ENCODE results near the gene RBP2.

RBP2 gene

DNA sequence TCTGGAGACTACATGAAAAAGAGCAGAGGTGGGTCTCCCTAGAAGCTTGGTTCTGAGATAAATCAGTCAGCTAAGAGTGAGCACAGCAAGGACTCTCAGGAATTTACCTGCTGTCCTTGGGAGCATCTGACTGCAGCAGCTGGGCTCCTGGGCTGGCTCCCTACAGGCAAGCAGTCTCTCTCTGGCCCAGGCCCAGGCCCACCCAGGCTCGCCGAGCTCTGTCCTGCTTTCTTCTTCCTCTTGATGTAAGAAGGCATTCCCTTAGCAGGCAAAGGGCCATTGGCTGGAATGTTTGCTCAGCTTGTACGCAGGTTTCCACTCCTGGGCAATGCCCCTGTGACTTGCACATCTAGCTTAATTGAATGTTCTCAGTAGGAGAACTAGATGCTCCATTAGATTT is 4.3 kb upstream of the RBP2 start:
- DNase-seq: no peak

DNA sequence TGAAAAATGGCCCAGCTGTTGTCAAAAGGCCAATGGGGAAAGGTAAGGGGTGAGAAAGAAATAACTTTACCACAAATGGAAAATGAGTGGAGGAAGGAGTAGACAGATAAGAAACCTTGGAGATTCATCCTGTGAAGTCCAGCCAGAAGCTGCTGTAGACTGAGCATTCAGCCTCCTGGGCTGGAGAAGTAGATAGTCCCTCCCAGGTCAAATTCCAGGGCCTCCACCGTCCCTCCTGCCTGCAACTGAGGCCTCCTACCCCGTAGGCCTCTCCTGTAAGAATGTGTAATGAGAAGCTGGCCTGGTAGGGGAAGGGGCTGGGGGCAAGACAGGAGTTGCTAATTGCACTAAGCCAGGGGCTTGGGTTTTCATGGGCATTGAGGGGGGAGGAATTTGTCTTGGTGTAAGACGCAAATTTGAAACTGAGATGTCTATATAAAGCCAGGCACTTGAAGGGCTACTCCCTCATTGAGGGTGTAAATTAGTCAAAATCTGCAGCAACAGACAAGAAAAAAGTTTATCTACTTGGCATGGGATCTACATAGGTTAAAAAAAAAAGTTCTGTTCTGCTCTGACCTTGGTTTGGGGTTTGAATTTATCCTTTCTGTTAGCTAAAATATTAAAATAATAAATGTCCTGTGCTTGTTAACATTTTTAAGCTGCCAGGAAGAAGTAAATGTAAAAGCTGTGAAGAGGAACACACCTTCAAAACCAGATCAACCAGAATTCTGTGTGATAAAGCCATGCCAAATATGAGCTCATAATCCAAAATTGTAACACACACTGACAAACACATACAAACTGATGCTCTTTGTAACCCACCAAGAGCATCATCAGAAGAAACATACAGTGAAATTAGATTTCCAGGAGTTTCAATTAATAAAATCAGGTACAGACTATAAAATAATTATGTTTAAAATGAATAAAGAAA is 1.7 kb upstream of the RBP2 start:
- DNase-seq: no peak

DNA sequence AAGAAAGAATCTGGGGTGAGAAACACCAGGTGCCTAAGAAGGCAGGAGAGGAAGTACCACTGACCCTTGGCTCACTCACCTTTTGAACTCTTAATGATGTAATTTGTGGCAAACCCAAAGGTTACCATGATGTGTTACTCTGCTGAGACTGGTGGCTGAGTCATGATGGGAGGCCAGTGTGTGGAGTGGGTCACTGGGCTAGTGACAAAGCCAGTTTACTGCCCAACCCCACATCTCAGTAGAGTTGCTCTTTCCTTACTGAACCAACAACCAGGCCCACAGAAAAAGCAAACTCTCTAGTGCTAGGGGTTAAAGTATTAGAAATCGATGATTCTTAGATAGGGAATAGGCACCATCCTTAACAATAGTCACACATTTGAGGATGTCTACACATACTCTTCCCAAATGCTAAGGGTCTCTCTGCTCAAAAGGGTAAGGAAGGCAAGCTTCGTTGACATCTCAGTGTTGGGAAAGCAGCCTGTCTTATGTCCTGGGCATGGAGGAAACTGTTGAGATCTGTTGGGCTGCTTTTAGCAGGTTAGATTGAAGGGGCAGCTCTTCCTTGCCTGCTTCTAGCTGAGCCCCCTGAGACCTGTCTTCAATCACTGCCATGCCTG is 3.1 kb downstream of the RBP2 start:
- no peak for DNase-seq

DNA sequence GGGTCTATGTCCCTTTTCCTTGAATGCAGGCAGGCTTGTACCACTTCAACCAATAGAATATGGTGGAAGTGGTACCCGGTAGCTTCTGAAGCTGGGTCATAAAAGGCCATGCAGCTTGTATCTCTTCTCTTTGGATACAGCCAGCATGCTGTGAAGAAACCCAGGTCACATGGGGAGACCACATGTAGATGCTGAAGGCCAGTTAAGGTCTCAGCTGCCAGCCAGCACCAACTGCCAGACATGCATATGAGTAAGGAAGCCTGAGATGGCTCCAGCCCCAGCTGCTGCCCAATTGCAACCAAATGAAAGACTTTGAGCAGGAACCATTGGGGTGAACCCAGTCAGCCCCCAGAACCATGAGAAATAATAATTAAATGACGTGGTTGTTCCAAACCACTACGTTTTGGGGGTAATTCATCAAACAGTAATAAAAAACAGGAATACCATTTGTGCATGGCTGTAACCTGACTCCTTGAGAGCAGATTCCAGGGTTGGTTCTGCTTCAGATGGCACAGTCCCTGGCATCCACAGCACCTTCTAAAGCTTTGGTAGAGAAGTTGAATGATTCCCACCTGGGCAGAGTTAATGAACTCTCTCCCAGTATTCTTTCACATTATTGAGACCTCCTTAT is 3.8 kb downstream of the RBP2 start:
- DNase-seq: no peak

DNA sequence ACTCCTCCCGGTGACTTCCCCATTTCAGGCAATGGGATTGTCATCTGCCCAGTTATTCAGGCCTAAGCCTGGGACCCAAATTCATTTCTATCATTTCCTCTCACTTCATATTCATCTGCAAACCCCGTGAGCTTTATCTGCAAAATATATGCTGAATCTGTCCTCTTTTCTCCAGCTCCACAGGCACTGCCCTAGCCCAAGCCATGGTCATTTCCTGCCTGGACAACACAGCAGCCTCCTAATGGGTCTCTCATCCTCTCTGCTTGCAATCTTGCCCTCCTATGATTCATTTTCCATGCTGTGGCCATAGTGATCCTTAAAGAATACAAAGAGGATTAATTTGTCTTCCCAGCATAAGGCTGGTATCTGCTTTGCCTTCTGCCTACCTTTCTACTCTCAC is 6.1 kb downstream of the RBP2 start:
- DNase-seq: no peak

DNA sequence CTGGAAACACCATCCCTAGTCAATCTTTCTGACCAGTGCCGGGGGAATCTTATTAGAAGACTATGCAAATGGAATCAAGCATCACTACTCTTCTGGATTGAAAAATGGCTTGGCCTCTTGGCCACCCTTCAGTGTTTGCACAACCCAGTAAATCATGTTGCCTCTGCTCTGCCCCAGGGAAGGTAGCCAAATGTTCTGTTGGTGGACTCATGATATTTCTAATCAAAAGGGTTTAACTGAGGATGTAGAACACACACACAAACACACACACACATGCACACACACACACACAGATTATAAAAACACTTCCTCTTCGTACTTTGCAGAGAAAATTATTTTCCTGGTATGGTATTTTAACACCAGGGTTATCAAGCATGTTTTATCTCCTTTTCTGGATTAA is 7.9 kb downstream of the RBP2 start:
- peak; percentile 41 for DNase-seq

DNA sequence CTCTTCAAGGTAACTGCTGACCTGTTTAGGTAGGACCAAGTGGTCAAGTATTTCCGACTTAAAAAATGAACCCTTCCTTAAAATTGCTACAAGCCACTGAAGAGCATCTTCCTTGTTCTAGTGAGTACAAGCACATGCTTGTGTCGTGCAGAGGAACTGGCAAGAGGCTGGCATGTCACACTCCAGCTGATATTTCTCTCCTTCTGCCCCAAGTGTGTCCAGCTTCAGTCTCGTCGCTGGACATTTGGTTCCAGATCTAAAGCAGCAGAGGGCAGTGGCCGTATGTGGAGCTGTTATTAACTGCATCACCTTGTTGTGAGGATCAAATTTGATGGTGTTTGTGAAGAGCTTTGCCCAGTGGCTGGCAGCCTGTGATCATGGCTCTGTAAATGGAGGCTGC is 10.0 kb downstream of the RBP2 start:
- no peak for DNase-seq

DNA sequence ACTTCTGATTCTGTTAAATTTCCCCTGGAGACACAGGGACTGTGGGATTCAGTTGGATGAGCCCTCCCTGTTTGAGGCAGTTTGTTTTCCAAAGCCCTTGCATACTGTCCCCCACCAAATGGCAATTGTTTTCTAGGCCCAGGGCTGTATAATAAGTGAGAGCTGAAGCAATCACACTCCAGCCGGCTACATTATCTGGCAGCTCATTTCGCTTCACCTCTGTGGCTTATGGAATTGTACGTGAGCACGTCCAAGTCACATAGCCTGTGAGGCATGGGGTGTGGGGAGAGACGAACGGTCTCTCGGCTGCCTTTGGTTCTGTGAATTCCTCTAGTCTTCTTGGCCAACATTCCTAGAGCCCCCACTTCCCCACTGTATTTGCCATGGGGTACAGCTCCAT is 10.7 kb downstream of the RBP2 start:
- no peak for DNase-seq

DNA sequence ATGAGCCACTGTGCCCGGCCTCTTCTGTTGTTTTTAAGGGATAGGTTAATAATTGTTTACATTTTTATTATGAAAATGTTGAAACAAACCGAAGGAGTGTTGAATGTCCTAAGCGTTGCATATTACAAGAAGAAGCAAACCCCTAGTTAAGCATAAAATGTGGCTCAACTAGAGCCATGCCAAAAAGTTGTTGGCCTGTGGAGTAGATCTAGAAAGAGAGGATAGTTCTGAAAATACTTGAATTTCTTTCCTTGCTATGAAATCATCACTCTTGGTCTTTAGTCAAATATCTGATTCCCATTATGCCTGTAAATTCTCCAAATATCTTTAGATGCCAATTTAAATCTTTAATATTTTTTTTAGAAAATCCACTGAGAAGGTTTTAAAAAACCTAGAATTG is 12.8 kb downstream of the RBP2 start:
- no peak for DNase-seq

DNA sequence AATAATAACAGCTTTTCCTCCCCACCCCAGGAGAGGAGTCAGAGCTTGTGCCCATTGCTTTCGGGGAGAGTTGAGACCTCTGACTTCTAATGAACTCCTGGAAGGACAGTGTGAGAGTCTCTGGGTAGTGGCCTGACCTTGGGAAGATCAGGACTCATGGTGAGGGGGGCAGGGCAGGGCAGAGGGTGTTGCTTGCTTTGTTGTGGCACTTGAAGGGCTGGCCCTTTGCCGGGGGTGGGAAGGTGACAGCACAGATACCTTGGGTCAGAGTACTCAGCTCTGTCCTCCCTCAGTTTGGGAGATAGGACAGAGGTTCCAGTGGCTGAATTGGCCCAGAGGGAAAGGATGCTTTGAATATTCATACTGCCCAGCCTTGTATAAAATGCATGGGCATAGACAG is 15.8 kb downstream of the RBP2 start:
- no peak for DNase-seq

DNA sequence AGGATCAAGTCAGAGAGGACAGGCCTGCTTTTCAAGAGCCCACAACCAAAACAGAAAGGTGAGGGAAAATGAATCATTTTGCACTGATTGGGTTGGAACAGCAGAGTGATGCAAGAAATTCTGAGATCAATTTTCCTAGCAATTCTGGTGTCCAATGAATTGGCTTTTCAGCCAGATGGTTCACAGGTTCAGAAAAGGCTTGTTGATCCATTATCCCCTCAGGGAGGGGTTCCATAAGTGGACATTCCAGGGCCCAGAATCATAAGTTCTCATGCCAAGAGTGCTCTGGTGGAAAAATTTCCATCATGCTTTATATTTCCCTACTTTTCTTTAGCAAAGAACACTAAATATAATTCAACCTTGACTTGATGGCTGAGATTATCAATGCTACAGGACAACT is 16.2 kb downstream of the RBP2 start:
- DNase-seq: no peak

DNA sequence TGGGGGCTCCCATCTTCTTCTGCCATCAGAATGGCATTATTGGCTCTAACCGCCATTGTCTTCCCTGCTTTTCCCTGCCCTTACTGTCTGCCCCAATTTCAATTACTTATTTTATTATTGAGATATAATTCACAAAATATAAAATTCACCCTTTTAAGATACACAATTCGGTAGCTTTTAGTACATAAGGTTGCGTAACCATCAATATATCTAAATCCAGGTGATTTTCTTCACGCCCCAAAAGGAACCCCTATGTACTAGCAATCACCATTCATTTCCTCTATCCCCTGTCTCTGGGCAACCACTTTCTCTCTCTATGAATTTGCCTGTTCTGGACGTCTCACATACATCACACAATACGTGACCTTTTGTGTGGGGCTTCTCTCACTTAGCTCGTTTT is 18.0 kb downstream of the RBP2 start:
- DNase-seq: no peak

DNA sequence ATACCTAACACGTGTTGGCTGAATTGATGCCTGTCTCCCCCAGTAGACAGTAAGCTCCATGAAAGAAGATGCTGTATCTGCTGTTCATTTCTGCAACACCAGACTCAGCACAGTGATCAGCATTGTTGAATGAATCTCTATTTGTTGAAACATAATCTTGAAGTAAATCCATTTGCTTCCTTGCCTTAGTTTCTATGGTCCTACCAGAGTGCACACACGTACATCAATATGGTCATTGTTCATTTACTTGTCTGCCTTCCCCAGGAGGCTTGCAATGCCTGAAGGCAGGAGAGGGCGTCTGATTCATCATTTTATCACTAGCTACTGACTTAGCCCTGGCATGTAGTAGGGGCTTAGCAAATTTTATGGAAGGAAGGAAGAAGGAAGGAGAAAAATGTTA is 19.2 kb downstream of the RBP2 start:
- DNase-seq: no peak

DNA sequence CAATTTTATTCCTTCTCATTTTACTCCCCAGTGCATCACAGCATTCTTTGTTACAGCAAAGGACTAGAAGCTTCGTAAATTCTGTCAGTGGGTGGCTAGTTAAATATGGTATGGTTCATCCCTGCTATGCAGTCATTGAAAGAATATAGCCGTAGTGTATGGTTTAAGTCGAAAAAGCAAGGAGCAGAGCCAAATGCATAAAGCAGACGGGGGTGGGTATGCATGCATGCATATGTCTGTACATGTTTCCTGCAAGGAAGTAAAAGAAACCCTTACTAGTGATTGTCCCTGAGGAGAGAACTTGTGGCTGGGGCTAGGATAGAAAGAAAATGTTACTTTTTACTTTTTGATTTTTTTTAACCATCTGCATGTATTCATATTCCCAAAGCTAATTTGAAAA is 19.9 kb downstream of the RBP2 start:
- no peak for DNase-seq

DNA sequence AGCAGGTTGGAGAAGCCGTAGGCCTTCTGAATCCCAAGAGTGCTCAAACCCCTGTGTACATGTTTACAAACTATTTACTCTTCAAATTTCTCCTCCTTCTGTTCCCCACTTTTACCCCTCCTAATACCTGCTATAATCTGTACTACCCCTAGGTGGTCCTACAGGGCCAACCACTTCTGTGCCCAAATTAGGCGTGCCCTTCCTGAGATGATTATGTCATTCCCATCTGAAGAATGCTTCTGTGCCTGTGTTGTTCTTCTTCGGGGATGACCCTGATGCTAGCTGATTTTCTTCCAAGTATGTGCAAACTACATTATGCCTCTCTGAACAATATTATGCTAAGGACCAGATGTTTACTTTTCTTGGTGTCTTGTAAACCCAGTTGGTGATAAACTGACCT is 20.5 kb downstream of the RBP2 start:
- DNase-seq: peak; percentile 50

DNA sequence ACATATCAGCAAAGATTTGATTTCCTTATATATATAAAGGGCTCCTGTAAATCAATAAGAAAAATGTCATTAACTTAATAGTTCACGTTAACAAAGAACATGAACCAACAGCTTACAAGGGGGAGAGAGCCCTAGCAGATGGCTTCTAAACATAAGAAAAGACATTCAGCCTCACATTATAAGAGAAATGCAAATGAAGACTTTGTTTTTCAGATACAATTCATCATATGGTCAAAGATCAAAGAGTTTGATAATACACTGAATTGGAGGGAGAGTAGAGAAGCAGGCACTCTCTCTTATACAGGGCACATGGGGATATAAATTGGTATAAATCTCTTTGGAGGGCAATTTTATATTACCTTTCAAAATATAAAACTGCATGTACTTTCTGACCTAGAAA is 21.1 kb downstream of the RBP2 start:
- DNase-seq: no peak

DNA sequence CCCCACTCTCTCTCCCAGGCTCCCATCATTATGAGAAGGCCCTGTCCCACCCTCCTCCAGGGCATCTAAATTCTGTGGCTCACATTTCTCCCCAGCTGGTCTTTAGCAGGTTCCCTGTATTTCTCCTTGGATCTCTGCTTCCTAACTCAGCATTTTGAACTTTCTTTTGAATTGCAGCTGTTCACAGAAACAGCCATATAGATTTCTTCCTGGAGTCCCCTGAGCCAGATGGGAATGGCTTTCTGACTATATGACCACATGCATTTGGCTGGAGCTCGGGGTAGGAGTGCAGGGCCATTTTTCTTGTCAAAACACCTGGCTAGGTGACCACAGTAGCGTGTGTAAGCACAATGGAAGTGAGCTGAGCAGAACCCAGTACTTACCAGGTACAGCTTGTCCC is 22.0 kb downstream of the RBP2 start:
- no peak for DNase-seq

DNA sequence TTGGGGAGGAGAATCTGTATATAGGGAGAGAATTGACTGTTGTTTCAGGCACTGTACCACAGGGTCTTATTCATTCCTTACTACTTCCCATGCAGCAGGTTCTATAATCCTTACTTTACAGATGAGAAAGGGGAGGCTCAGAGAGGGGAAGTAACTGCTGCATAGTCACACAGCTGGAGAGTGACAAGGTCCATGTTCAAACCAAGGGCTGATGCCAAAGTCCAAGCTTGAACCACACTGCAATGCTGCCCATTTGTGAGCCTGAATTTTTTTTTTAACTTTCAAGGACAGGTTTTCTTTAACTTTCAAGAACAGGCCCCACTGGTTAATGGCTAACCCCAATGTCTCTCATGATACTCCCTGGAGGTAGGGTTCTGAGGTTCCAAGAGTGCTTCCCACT is 26.2 kb downstream of the RBP2 start:
- no peak for DNase-seq

DNA sequence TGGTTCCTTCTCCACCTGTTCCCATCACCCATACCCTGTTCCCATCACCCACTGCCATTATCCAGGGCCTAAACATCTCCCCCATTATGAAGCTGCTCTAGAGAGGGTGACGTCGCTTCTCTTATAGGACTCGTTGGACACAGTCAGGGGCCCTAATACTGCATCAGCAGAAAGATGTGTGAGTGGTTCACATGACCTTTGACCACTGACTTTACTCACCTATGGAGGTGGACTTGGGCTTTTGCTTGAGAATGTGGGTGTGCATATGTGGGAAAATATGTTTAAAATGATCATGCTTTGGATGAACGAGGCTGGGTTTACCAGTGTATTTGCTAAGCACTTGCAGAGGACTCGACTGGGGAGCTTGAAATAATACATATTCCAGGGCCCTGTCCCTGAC is 26.8 kb downstream of the RBP2 start:
- no peak for DNase-seq

DNA sequence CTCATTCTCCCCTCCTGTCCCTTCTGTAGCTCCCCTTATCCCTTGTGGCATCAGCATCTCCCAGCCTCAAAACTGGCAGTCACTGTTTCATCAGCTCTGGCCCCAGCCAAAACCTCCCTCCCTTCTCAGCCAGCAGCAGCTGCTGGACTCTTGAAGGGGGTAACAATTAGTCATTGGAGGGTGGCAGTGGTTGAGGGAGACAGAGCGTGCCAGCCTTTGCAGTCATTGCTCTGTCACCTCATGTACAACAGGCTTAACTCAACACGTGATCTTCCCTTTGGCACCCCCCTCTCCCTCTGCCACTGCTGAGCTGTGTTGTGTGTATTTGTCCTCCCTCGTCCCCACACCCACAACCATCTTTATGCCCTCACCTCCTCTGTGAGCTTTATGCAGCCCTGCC is 28.2 kb downstream of the RBP2 start:
- peak; percentile 46 for DNase-seq

DNA sequence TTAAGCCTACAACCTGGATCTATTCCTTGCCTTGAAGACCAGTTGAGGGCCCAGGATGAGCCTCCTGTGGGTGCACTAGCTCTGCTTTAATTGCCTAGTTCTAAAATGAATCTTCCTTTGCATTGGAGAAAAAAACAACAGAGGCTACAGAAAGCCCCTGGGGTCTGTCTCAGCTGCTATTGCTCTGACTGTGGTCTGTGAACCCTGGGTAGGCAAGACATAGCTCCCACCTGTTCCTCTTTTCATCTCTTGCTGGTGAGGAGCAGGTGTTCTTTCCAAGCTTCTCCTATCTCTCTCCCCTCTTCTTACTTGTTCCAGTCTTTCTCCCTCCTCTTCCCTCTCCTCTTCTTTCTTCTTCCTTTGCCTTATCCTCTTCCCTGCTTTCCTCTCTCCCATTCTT is 28.8 kb downstream of the RBP2 start:
- DNase-seq: no peak

DNA sequence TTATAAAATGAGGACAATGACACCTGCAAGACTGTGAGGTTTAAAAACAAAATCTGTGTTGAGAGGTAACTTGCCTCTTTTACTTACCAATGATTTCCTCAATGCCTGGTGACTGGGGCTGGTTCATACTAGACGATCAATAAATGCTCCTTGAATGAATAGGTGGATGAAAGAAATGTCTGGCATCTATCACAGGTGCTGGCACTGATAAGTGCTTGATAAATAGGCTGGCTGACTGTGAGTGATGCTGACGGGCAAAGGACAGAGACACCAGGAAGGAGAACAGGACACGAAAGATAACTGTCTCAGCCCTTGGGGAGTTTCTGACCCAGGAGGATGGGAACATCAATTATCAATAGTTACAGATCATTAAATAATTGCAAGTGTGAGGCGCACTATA is 31.9 kb downstream of the RBP2 start:
- no peak for DNase-seq

DNA sequence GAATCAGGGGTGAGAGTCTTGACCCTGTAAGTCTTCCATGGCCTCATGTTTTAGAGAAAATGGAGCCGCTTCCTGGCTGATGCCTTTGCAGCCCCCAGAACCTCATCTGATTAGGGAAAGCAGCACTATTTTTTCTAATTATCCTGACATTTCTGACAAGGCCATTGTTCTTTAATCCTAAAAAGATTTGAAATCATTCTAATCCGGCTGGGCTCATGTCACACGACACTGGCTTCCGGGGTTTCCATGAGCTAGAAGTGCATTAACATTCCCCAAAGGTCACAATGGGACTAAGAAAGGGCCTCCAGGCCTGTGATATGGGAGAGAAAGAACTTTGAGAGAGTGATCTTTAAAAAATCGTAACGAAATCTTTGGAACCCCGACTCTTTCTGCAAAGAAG is 33.1 kb downstream of the RBP2 start:
- no peak for DNase-seq

DNA sequence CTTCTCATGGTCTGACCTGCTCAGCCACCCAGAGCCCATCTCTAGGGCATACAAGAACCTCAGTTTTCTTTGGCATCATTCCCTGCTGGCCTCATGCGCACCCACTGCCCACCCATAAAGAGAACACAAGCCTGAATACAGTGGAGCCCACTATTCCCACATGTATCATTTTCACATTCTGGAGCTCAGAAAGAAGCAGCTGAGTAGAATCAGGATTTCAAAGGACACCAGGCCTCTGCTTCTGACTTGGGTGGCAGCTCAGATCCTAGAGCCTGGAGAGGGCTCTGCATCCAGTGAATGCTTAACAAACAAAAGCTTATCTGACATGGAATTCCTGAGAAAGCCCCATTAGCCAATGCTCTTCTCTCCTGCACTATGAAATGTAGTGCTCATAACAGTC is 34.7 kb downstream of the RBP2 start:
- DNase-seq: no peak
